ENCODE results near the gene NCOA5.
"Not testable (repeated sequence)": the region's sequence is repeated elsewhere in the genome, so short reads cannot be mapped to it uniquely, and the experiment has no call there.

NCOA5 gene

GRCh38 chr20:46121184-46121930, 31.6 kb upstream of the NCOA5 start:
- FAIRE-seq, result no peak
- DNase-seq (ENCODE audit: insufficient read length, low spot score), result no peak

- FAIRE-seq (no peak), DNase-seq (ENCODE audit: insufficient read length, low spot score) (no peak)
Observed at GRCh38 chr20:46120136-46120535, 30.4 kb upstream of the NCOA5 start.

- FAIRE-seq, result no peak
- no peak for DNase-seq (ENCODE audit: insufficient read length, low spot score)
Observed at GRCh38 chr20:46119547-46119946, 29.8 kb upstream of the NCOA5 start.

- no peak for FAIRE-seq
- no peak for DNase-seq (ENCODE audit: insufficient read length, low spot score)
Observed at GRCh38 chr20:46119028-46119546, 29.3 kb upstream of the NCOA5 start.

- peak; percentile 81 for FAIRE-seq
- DNase-seq (ENCODE audit: insufficient read length, low spot score), result peak; percentile 38
Observed at GRCh38 chr20:46118481-46119020, 28.8 kb upstream of the NCOA5 start.

GRCh38 chr20:46117704-46118467, 28.1 kb upstream of the NCOA5 start, which contains the start of gene CD40:
TSS of gene CD40 (plus strand) at chr20:46118314. CDS start at chr20:46118344, 30 bp downstream.
- peak; percentile 72 for DNase-seq (ENCODE audit: insufficient read length, low spot score)
- FAIRE-seq, result peak; percentile 91

GRCh38 chr20:46114449-46114848, 24.7 kb upstream of the NCOA5 start:
- no peak for DNase-seq (ENCODE audit: insufficient read length, low spot score)
- FAIRE-seq, result no peak

- FAIRE-seq, result no peak
- DNase-seq (ENCODE audit: insufficient read length, low spot score), result no peak
Observed at GRCh38 chr20:46113113-46113470, 23.3 kb upstream of the NCOA5 start.

- DNase-seq (ENCODE audit: insufficient read length, low spot score) (no peak), FAIRE-seq (no peak)
Observed at GRCh38 chr20:46112430-46113112, 22.8 kb upstream of the NCOA5 start.

- DNase-seq (ENCODE audit: insufficient read length, low spot score), result no peak
- no peak for FAIRE-seq
Observed at GRCh38 chr20:46111836-46112212, 22.1 kb upstream of the NCOA5 start.

GRCh38 chr20:46111028-46111835, 21.5 kb upstream of the NCOA5 start:
- peak; percentile 99 for FAIRE-seq
- DNase-seq (ENCODE audit: insufficient read length, low spot score), result no peak

GRCh38 chr20:46108976-46109375, 19.2 kb upstream of the NCOA5 start:
- DNase-seq (ENCODE audit: insufficient read length, low spot score), result no peak
- FAIRE-seq, result no peak

GRCh38 chr20:46108435-46108841, 18.7 kb upstream of the NCOA5 start:
- peak; percentile 99 for FAIRE-seq
- no peak for DNase-seq (ENCODE audit: insufficient read length, low spot score)

- FAIRE-seq, result peak; percentile 28
- no peak for DNase-seq (ENCODE audit: insufficient read length, low spot score)
Observed at GRCh38 chr20:46107061-46107460, 17.3 kb upstream of the NCOA5 start.

GRCh38 chr20:46104262-46104661, 14.5 kb upstream of the NCOA5 start:
- DNase-seq (ENCODE audit: insufficient read length, low spot score), result no peak
- FAIRE-seq, result no peak

GRCh38 chr20:46102940-46103339, 13.2 kb upstream of the NCOA5 start:
- DNase-seq (ENCODE audit: insufficient read length, low spot score), result no peak
- FAIRE-seq, result no peak

GRCh38 chr20:46101957-46102356, 12.2 kb upstream of the NCOA5 start:
- FAIRE-seq (no peak), DNase-seq (ENCODE audit: insufficient read length, low spot score) (no peak)

- FAIRE-seq (no peak), DNase-seq (ENCODE audit: insufficient read length, low spot score) (no peak)
Observed at GRCh38 chr20:46100988-46101387, 11.2 kb upstream of the NCOA5 start.

- DNase-seq (ENCODE audit: insufficient read length, low spot score); FAIRE-seq: not testable (repeated sequence)
Observed at GRCh38 chr20:46100444-46100843, 10.7 kb upstream of the NCOA5 start.

Data from GM19239 (cell line).